ENCODE results near the gene NEK6.

The NEK6 gene

DNA sequence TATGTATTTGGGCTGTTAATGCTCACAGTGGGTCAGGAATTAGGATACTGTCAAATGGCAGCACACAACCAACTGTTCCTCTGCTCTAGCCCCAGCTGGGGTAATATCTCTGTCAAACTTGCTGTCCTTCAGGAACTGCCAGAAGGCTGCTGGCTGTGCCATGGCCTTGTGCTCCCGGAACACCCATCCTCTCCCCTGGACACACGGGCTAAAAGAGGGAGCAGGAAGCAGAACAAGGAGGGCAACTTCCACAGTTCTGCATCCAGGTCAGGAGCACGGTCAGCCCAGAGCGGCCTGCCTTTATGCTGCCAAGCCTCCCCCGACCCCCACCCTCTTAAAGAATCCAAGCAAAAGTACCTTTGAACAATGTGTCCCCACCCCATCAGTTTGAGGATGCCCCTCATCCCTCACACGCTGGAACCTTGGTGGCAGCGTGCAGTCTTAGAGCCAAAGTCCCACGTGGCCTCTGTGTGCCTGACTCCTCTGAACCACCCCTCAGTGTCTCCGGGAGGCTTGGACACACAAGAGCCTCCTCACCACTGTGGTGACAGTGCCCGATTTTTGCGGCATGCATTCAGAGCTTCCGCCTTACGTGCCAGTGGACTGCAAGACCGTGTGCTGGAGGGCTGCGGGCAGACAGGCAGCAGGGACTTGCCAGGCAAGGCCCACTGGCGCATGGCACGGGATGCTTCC, 96.7 kb downstream of the NEK6 start:
- no peak for DNase-seq (ENCODE audit: low read depth)

DNA sequence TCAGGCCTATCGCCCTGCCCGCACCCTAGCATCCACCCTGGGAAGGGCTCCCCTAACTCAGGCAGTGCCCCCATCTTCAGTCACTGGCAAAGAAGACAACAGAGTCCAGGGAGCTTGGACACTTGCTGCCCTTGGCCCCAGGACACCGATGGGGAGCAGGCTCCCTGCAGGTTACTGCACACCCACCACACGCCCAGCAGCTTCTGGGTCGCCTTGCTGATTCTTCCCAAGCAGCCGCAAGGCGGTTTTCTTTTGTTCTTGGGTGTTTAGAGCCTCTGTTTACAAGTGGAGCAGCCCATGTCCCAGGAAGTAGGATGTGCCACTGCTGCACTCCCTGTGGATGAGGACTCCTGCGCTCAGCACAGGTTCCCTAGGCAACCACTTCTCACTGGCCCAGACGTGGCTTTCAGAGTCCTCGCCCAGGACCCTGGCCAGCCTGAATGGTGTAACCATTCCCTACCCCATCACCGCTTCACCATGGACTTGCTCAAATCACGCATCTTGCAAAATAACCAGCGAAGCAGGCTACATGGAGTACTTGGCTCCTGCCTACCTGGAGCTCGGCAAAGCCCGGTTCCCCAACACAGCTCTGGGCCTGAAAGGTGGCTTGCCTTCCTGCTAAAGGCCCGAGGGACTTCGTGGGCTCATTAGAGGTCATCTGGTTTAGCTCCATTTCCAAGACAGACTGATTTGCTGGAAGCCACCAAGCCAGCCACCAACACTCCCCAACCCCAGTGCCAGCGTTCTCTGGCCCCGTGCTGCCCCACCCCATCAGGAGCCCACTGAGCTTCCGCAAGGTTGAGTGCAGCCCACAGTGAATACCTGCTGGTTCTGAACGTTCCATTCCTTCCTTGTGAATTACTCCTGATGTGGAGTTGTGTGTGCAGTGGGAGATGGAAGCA, 97.5 kb downstream of the NEK6 start:
- DNase-seq (ENCODE audit: low read depth): no peak

GRCh38 chr9:124355941-124356744, 98.4 kb downstream of the NEK6 start:
- DNase-seq (ENCODE audit: low read depth): no peak

- no peak for DNase-seq (ENCODE audit: low read depth)
Measured at GRCh38 chr9:124356745-124357390, 99.1 kb downstream of the NEK6 start.

DNA sequence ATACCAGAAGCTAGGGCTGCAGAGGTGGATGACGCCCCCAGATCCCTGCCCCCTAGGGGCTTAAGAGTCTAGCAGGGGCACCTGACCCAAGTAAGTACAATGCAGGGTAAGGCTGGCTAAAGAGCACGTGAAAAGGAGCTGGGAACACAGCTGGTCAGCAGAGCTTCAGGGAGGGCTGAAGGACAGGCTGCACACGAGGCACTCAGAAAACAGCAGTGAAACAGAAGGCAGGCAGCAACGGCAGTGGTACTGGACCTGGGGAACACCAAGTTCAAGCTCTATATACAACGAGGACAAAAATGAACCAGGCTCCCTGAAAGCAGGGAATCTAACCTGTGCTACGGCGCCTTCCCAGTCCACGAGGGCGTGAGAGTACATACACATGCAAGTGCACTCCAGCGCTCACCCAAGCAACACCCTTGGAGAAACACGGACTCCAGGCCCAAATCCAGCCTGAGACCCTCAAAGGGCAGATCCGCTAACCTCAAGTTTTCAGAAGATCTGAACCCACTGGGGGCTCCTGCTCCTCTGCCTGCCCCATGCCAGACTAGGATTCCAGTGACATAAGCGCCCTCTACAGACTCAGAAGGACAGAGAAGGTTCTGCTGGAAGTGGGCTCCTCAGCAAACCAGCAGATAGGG, 100.1 kb downstream of the NEK6 start:
- no peak for DNase-seq (ENCODE audit: low read depth)

DNA sequence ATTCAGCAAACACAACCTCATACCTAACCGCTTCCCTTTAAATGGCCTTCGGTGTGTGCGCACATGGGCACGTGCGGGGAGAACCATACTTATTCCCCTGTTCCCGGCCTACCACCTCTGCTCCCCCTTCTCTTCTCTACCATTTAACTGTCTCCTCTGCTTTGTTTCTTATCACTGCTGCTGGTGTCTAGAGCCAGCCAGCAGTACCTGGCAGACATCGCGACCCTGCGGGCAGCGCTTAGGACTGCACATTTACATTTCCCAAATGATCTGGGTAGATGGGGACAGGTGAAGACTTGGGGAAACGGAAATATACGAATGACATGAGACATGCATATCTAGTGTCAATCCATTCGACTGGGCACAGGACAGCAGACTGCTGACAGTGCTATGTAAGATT, 100.9 kb downstream of the NEK6 start:
- DNase-seq (ENCODE audit: low read depth): no peak

DNA sequence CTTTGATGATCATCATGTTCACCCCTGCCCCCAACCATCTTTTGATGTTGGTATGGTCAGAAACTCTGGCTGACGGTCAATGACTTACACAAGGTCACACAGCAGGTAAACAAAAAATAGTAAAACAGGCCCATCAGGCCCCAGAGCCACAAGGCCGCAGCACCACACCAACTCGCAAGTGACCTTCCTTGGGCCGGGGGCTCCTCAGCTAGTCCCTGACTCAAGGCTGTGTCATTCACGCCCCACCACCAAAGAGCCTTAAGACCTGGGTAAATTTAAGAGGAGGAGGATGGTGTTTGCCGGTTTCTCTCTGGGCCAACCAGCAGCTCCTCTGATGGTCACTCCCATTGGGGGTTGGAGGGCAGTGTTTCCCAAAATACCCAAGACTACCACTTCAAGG, 101.7 kb downstream of the NEK6 start:
- DNase-seq (ENCODE audit: low read depth): no peak

DNA sequence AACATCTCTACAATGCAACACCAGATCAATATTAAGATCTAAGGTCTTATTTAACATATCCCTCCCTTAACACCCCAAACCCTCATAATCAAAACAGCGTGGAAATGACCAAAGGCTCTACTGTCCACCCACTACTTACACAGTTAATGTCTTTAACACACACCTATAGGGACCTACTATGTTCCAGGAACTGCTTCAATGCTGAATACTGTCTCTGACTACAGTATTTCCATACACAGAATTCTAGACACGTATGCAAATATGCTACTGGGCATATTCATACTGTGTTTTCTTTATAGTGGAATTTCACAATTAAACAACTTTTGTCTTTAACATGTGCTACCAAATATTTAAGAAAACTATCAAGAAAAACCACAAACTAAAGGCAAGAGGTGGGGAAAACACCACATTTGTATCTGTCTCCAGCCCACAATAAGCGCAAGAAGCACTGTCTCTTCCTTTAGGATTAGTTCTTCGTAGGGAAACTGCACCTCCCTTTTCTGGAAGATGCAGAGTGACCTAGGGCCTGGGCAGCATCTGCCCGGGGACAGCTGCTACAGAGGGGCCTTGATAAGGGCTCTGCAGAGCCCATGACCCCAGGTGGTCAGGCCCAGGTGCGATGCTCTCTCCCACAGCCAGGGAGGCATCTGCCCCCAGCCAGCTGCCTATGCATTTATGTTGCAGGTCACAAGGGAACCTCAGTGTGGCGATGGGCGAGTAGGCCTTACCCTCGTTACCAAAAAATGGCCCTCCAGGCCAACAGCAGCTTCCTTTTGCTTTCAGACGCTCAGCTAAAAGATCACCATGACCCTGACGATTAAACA, 102.3 kb downstream of the NEK6 start:
- no peak for DNase-seq (ENCODE audit: low read depth)

GRCh38 chr9:124361128-124361527, 103.4 kb downstream of the NEK6 start:
- no peak for DNase-seq (ENCODE audit: low read depth)

DNA sequence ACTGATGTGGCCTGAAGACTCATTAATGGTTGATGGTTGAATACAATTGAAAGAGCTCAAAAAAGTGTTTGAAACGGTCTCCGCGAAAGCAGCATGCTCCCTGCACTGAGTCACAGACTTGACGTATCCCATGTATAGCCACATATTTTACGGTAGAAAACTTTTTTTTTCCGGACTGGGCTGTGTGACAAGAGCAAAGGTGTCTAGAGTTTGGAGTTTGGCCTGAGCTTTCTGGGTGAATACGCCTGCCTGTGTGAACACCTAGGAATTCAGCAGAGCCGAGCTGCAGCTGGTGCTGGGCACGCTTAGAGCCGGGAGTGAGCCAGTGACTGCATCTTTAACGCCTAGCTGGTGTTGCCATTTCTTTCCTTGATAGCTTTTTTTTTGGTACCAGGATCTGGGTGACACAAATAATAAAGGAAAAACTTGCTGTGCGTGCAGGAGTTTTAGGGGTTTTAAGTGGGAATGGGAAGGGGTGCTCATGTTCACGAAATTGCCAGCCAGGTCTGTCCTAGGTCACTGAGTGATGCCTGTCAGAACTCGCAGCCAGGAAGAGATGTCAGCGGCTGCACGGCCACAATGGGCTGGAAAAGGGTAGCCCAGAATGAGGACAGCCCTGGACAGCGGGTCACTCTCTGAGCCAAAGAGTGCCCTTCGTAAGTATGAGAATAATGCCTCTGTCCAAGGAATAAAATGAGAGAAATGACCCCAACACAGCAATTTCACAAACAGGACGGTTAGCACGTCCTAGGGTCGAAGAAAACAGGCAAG, 105.8 kb downstream of the NEK6 start:
- no peak for DNase-seq (ENCODE audit: low read depth)

GRCh38 chr9:124364141-124364540, 106.4 kb downstream of the NEK6 start:
- DNase-seq (ENCODE audit: low read depth): no peak

GRCh38 chr9:124365036-124365435, 107.3 kb downstream of the NEK6 start:
- DNase-seq (ENCODE audit: low read depth): no peak

- no peak for DNase-seq (ENCODE audit: low read depth)
Measured at GRCh38 chr9:124366476-124367220, 108.9 kb downstream of the NEK6 start.

DNA sequence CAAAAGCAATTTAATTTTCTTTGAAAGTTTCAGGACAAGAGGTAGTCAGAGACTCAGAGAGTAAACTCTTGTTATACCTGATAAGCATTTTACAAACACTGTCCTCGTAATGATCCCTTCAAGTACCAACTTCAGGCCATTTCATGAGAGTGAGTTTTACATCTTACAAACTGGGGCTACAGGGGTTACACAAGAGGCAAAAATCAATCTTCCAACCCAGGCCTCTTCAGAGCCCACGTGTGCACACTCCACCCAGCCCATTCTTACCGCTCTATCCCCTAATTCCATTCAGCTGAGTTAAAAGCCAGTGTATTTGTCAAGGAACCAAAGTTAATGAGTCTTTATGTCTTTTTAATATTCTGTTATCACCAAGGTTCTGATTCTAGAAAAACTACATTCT, 110.9 kb downstream of the NEK6 start:
- no peak for DNase-seq (ENCODE audit: low read depth)

DNA sequence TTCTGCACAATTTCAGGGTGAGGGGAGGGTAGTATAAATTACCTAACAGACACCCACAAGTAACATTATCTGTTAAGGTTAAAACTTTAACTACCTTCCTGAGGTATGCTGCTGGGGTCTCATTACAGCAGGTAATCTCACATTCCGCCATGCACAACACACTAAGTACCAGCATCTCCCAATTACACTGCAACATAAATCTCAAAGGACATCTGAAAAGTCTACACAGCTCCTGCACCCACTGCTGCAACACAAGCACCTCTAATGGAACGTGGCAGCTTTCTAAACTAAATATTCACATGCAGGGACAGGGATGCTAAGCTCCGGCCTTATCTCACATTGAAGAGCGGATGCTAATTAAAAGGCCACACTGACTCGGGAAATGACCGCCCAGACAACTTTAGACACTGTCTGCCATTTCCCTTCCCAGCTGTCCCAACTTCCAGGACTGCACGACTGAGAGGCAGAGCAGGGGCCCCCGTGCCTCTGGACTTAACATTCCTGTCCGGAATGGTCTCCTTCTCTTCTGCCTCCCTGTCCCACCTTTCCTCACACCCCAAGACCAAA, 111.6 kb downstream of the NEK6 start:
- DNase-seq (ENCODE audit: low read depth): no peak

DNA sequence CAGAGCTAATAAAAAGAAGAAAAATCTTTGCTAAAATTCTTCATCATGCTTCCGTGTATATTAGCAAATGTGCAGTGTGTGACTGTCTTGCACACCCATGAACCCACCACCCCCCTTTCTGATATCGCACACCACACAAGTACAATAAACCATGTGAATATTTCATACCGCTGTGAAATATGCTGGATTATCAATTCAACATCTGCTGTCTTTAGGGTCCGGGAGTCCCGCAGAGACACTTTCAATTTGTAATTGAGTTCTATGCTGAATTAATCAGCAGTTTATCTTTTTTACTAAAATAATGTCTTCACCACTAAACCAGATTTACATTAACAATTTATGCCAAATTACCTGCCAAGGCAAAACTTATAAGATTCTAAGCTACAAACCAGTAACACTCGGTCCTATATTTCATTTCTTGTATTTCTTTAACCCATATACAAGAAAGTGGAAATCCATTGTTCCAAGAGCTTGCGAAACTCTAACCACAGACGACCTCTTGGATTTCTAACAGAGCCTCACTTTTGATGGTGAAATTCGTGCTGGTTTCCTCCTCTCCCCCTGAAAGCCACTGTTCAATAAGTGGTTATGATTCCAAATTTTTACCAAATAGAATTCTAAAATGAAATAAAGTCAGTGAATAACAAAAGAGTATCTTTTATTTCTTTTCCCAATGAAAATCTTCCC, 113.3 kb downstream of the NEK6 start:
- no peak for DNase-seq (ENCODE audit: low read depth)

DNA sequence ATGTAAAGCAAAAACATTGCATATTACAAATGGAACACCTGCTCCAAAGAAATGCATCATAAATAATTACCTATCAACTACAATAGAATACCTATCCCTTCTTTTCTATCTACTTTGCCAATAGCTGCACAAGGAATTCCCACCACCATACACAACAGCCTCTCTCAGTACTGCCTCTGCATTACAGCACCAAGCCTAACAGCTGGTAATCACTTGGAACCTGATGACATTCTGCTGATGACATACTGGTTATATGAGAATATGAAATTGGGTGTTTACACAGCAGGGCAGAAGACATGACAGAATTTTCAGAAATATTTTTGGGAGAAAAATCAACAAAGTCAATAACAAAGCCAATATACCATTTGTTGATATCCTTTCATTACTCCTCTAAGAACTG, 114.3 kb downstream of the NEK6 start:
- DNase-seq (ENCODE audit: low read depth): no peak

GRCh38 chr9:124373386-124373785, 115.6 kb downstream of the NEK6 start:
- DNase-seq (ENCODE audit: low read depth): no peak
